Renal cortical epithelial cell (primary cell): ENCODE measurements around the gene LYPD6B. TPM values are rescaled to one million over a fixed set of nuclear protein-coding genes. Genes with fewer than 3 reads are reported as not detected.

Experiments used
- DNase-seq: peaks from one replicate; pipeline ENCODE4 v3.0.0-alpha.2; 2011; ENCODE audit warnings: low read depth
- total RNA-seq: library from RNA; depleted of rRNA; stranded (reverse); fragments of >200 nt; gene quantifications from 2 replicates; pipeline ENCODE4 v1.2.3, GENCODE V29; 2014

The LYPD6B gene
- total RNA-seq, 1 donor from 2014 or later, result 0.15 TPM

- no peak for DNase-seq
Observed at GRCh38 chr2:149012545-149012944, 26.0 kb upstream of the LYPD6B start.

- no peak for DNase-seq
Observed at GRCh38 chr2:149015501-149015900, 23.0 kb upstream of the LYPD6B start.

- no peak for DNase-seq
Observed at GRCh38 chr2:149015926-149016563, 22.5 kb upstream of the LYPD6B start.

GRCh38 chr2:149017116-149017985 is 21.1 kb upstream of the LYPD6B start:
- DNase-seq, result peak; percentile 59

GRCh38 chr2:149018981-149019380 is 19.5 kb upstream of the LYPD6B start:
- no peak for DNase-seq

- DNase-seq, result peak; percentile 38
Observed at GRCh38 chr2:149019768-149020167, 18.7 kb upstream of the LYPD6B start.

- no peak for DNase-seq
Observed at GRCh38 chr2:149020432-149020851, 18.1 kb upstream of the LYPD6B start.

GRCh38 chr2:149021271-149021719 is 17.2 kb upstream of the LYPD6B start:
- DNase-seq, result no peak

GRCh38 chr2:149021761-149022160 is 16.7 kb upstream of the LYPD6B start:
- DNase-seq, result no peak

- DNase-seq, result no peak
Observed at GRCh38 chr2:149023091-149023490, 15.4 kb upstream of the LYPD6B start.

GRCh38 chr2:149027590-149028250 is 10.8 kb upstream of the LYPD6B start:
- DNase-seq, result peak; percentile 30

- no peak for DNase-seq
Observed at GRCh38 chr2:149028377-149028776, 10.1 kb upstream of the LYPD6B start.

- no peak for DNase-seq
Observed at GRCh38 chr2:149028891-149029290, 9.6 kb upstream of the LYPD6B start.

- no peak for DNase-seq
Observed at GRCh38 chr2:149029307-149029965, 9.1 kb upstream of the LYPD6B start.

GRCh38 chr2:149031396-149031795 is 7.1 kb upstream of the LYPD6B start:
- DNase-seq, result no peak

- DNase-seq, result no peak
Observed at GRCh38 chr2:149033716-149034115, 4.8 kb upstream of the LYPD6B start.

- no peak for DNase-seq
Observed at GRCh38 chr2:149034406-149034805, 4.1 kb upstream of the LYPD6B start.

- DNase-seq, result no peak
Observed at GRCh38 chr2:149036507-149037293, 1.8 kb upstream of the LYPD6B start.

GRCh38 chr2:149037851-149038250 is 648 bp upstream of the LYPD6B start:
- peak; percentile 16 for DNase-seq

- DNase-seq, result no peak
Observed at GRCh38 chr2:149039213-149039724, 770 bp downstream of the LYPD6B start.

GRCh38 chr2:149040451-149040850 is 2.0 kb downstream of the LYPD6B start:
- DNase-seq, result no peak
